Esophagus muscularis mucosa (tissue), 4 donors: Measurements from ENCODE around the gene POU3F1. TPM values are rescaled to one million over a fixed set of nuclear protein-coding genes. Genes with fewer than 3 reads are reported as not detected.

Experiments used
- DNase-seq: peaks from one replicate; pipeline ENCODE4 v3.0.0-alpha.2; 2017; ENCODE audit errors: extremely low spot score
- H3K27ac ChIP-seq, 4 donors: fragments of 200-600 bp; sonication (generic); replicated peaks in 1 of 4; 1 replicate in 3 of 4; 2 replicates in 1 of 4; pipeline ENCODE4 v1.5.1; 2016 to 2019; ENCODE audit warnings: mild to moderate bottlenecking in 1 of 4
- H3K27me3 ChIP-seq, 4 donors: fragments of 200-600 bp; sonication (generic); one replicate each; pipeline versions ENCODE4 v1.5.1 to v1.6.0; 2016 to 2019
- H3K36me3 ChIP-seq, 4 donors: fragments of 200-600 bp; sonication (generic); one replicate each; pipeline ENCODE4 v1.5.1; 2016 to 2019
- H3K4me1 ChIP-seq, 4 donors: fragments of 200-600 bp; sonication (generic); one replicate each; pipeline ENCODE4 v1.5.1; 2016 to 2019
- H3K4me3 ChIP-seq, 4 donors: fragments of 200-600 bp; sonication (generic); 1 replicate in 2 of 4; 2 replicates in 2 of 4; pipeline ENCODE4 v1.5.1; 2016 to 2019; ENCODE audit warnings: mild to moderate bottlenecking in 4 of 4, moderate library complexity in 1 of 4
- H3K9me3 ChIP-seq, 4 donors: fragments of 200-600 bp; sonication (generic); 1 replicate in 3 of 4; 2 replicates in 1 of 4; pipeline ENCODE4 v1.5.1; 2016 to 2019
- CTCF ChIP-seq, 3 experiments: fragments of 200-600 bp in 2 of 3; fragments of 450-650 bp in 1 of 3; sonication (generic) in 2 of 3; IDR thresholded peaks; one replicate each; pipeline ENCODE4 v1.5.1; 2017 to 2019; ENCODE audit warnings: antibody characterized with exemption in 3 of 3, mild to moderate bottlenecking in 2 of 3, moderate library complexity in 1 of 3
- EP300 ChIP-seq: sonication (generic); formaldehyde crosslinking; IDR thresholded peaks from one replicate; pipeline ENCODE4 v1.6.1; 2017; ENCODE audit warnings: antibody characterized with exemption
- POLR2A ChIP-seq: fragments of 450-650 bp; IDR thresholded peaks from one replicate; pipeline ENCODE4 v1.6.1; 2017; ENCODE audit warnings: antibody characterized with exemption, moderate library complexity, mild to moderate bottlenecking, low read depth
- POLR2AphosphoS5 ChIP-seq, 2 donors: sonication (generic); formaldehyde crosslinking; IDR thresholded peaks; one replicate each; pipeline ENCODE4 v1.6.1; 2017; ENCODE audit warnings: antibody characterized with exemption in 2 of 2
- WGBS: methylation state at CpG from one replicate; pipeline ENCODE4 v1.1.5; 2018; 5-methylcytosine and 5-hydroxymethylcytosine counted together
- intact Hi-C: fragments of 100-400 bp; cut with DNase I; formaldehyde crosslinking; loops from one replicate; pipeline ENCODE4 v1.15.1; 2023
- total RNA-seq, 4 donors: library from RNA; depleted of rRNA; stranded (reverse); fragments of >200 nt; gene quantifications; one replicate each; pipeline versions ENCODE4 v1.1.0 to v1.2.1, GENCODE V29; 2016

Gene POU3F1
- 1 to 10 TPM in 1 of 4 donors, under 1 TPM in 2, not detected in 1; 0.29 to 1.3 (median 0.33) TPM for total RNA-seq

GRCh38 chr1:38046333-38046883 is at the start of gene POU3F1:
Gene POU3F1, minus strand, starts transcription at chr1:38046793. Its CDS starts 50 bp downstream, at chr1:38046743.
- no peaks in the 10 kb centered on the region for H3K9me3 ChIP-seq

GRCh38 chr1:38095454-38095931 is 48.9 kb upstream of the POU3F1 start:
- DNase-seq = no peak
- H3K27me3 ChIP-seq = peaks cover 0 to 52% (median 4%) of the 10 kb centered on the region in 4 donors
- no peak overlapping the region for H3K27ac ChIP-seq
- no peaks in the 10 kb centered on the region for H3K4me1 ChIP-seq
- no peaks in the 10 kb centered on the region for H3K9me3 ChIP-seq
- H3K36me3 ChIP-seq = no peaks in the 10 kb centered on the region
- intact Hi-C loops = no loop called here
- no peak overlapping the region for H3K4me3 ChIP-seq
- WGBS = 93% methylated on average over 12 of the region's 12 CpGs
- TF ChIP-seq EP300 (no peak), POLR2A (no peak), POLR2AphosphoS5 (IDR thresholded peaks at IDR 0.05) (no peak), CTCF (IDR thresholded peaks at IDR 0.05) (no peak)

More at GRCh38 chr1:38046333-38046883, at the start of gene POU3F1:
- Histone ChIP-seq H3K4me3 (peak within 1 kb of the TSS; percentile 64 to 80 (median 73)), H3K27ac (peak within 1 kb of the TSS; percentile 65 to 83 (median 73)), H3K36me3 (no peaks in the 10 kb centered on the region), H3K27me3 (peaks cover 5 to 55% (median 43%) of the 10 kb centered on the region in 4 donors), H3K4me1 (peaks cover 29 to 41% (median 36%) of the 10 kb centered on the region in 4 donors)
- TF ChIP-seq EP300 (no peak), CTCF (IDR thresholded peaks at IDR 0.05) (no peak)
- WGBS = no CpG with 5 or more reads among the region's 92 CpGs
- intact Hi-C loops = no loop called here
- no peak for DNase-seq

- H3K27ac ChIP-seq = no peak overlapping the region
- TF ChIP-seq EP300 = no peak
- TF ChIP-seq POLR2A = no peak
- no peak for TF ChIP-seq POLR2AphosphoS5 (IDR thresholded peaks at IDR 0.05)
- TF ChIP-seq CTCF (IDR thresholded peaks at IDR 0.05) = no peak
- intact Hi-C loops = no loop called here
- H3K4me1 ChIP-seq = no peaks in the 10 kb centered on the region
- no peak for DNase-seq
- H3K4me3 ChIP-seq = no peak overlapping the region
- peaks cover 0 to 58% (median 4%) of the 10 kb centered on the region in 4 donors for H3K27me3 ChIP-seq
- H3K36me3 ChIP-seq = no peaks in the 10 kb centered on the region
- WGBS = 55% methylated on average over 11 of the region's 11 CpGs
- no peaks in the 10 kb centered on the region for H3K9me3 ChIP-seq
Observed at GRCh38 chr1:38094711-38095290, 48.2 kb upstream of the POU3F1 start.

GRCh38 chr1:38093569-38094520 is 47.3 kb upstream of the POU3F1 start:
- intact Hi-C loops = no loop called here
- TF ChIP-seq EP300 (no peak), POLR2AphosphoS5 (IDR thresholded peaks at IDR 0.05) (no peak), POLR2A (no peak), CTCF (IDR thresholded peaks at IDR 0.05) (no peak)
- WGBS = 45% methylated on average over 18 of the region's 18 CpGs
- DNase-seq = no peak
- Histone ChIP-seq H3K9me3 (no peaks in the 10 kb centered on the region), H3K4me1 (no peaks in the 10 kb centered on the region), H3K27me3 (peaks cover 0 to 67% (median 4%) of the 10 kb centered on the region in 4 donors), H3K4me3 (no peak overlapping the region), H3K36me3 (no peaks in the 10 kb centered on the region), H3K27ac (no peak overlapping the region)
